B cell (primary cell): ENCODE data around the gene OR51L1. TPM values are rescaled to one million over a fixed set of nuclear protein-coding genes. Genes with fewer than 3 reads are reported as not detected.

Source experiments
- ATAC-seq: fragments of 200-7000 bp; cut with Tn5 transposase; one replicate; pipeline ENCODE4 v1.10.0; 2021; ENCODE audit warnings: low read depth, mild to moderate bottlenecking, moderate number of reproducible peaks, moderate library complexity
- CTCF ChIA-PET: fragments of 350-600 bp; sonication (Branson Sonifier 250); formaldehyde crosslinking; loops from one replicate; lab custom pipeline; 2021; ENCODE audit warnings: antibody characterized with exemption, inconsistent platforms; lab: Charles Lee
- POLR2A ChIA-PET: fragments of 350-600 bp; sonication (Branson Sonifier 250); formaldehyde crosslinking; loops from one replicate; lab custom pipeline; 2021; ENCODE audit warnings: antibody characterized with exemption; lab: Charles Lee
- DNase-seq: peaks from one replicate; pipeline ENCODE4 v3.0.0; 2013
- H2AFZ ChIP-seq: 2 replicates; pipeline ENCODE4 v1.6.1; 2012; ENCODE audit warnings: mild to moderate bottlenecking, low read depth, low read length; ENCODE audit not compliant: insufficient read depth, poor library complexity, severe bottlenecking
- H3K27ac ChIP-seq, 2 donors: 1 replicate in 1 of 2; 2 replicates in 1 of 2; pipeline ENCODE4 v1.5.1; 2012 to 2013; ENCODE audit warnings: low read length in 2 of 2, mild to moderate bottlenecking in 2 of 2, moderate library complexity in 1 of 2
- H3K27me3 ChIP-seq, 4 experiments: fragments of 200-600 bp in 1 of 4; sonication (generic) in 1 of 4; replicated peaks in 1 of 4; 1 replicate in 2 of 4; 2 replicates in 2 of 4; pipeline versions ENCODE4 v1.6.1 to v1.7.0; 2013 to 2016; ENCODE audit warnings: low read length in 3 of 4, mild to moderate bottlenecking in 2 of 4, mixed read lengths in 1 of 4, moderate library complexity in 1 of 4; ENCODE audit not compliant: insufficient read depth in 4 of 4, control insufficient read depth in 3 of 4; ENCODE audit errors: control extremely low read depth in 1 of 4
- H3K36me3 ChIP-seq, 2 experiments: replicated peaks in 1 of 2; 1 replicate in 1 of 2; 2 replicates in 1 of 2; pipeline versions ENCODE4 v1.6.1 to v1.7.1; 2013; ENCODE audit warnings: low read length in 1 of 2; ENCODE audit not compliant: insufficient read depth in 2 of 2, control insufficient read depth in 1 of 2; ENCODE audit errors: control extremely low read depth in 1 of 2, extremely low read depth in 1 of 2
- H3K4me1 ChIP-seq, 2 donors: fragments of 200-600 bp in 1 of 2; sonication (generic) in 1 of 2; 1 replicate in 1 of 2; 2 replicates in 1 of 2; pipeline versions ENCODE4 v1.5.1 to v1.6.1; 2013 to 2017; ENCODE audit warnings: low read length in 2 of 2; ENCODE audit not compliant: control insufficient read depth in 2 of 2, insufficient read depth in 2 of 2
- H3K4me2 ChIP-seq: replicated peaks from 2 replicates; pipeline ENCODE3; 2012; ENCODE audit warnings: mild to moderate bottlenecking, low read depth, low read length; ENCODE audit not compliant: poor library complexity, severe bottlenecking
- H3K4me3 ChIP-seq, 5 experiments: fragments of 200-600 bp in 1 of 5; sonication (generic) in 1 of 5; 1 replicate in 3 of 5; 2 replicates in 2 of 5; pipeline versions ENCODE4 v1.5.1 to v1.7.0; 2011 to 2016; ENCODE audit warnings: low read length in 4 of 5, mild to moderate bottlenecking in 4 of 5, low read depth in 2 of 5, control low read depth in 1 of 5, moderate library complexity in 1 of 5; ENCODE audit not compliant: insufficient read depth in 1 of 5; ENCODE audit errors: control extremely low read depth in 1 of 5, extremely low read depth in 1 of 5
- H3K79me2 ChIP-seq: fragments of 200-600 bp; sonication (generic); one replicate; pipeline ENCODE4 v1.6.0; 2016; ENCODE audit warnings: low read length; ENCODE audit not compliant: control insufficient read depth, insufficient read depth
- H3K9ac ChIP-seq: fragments of 200-600 bp; sonication (generic); 2 replicates; pipeline ENCODE4 v1.6.1; 2017; ENCODE audit warnings: mild to moderate bottlenecking, low read length, moderate library complexity
- H3K9me3 ChIP-seq, 3 donors: one replicate each; pipeline versions ENCODE4 v1.6.1 to v1.7.1; 2013; ENCODE audit warnings: low read length in 2 of 3; ENCODE audit not compliant: control insufficient read depth in 2 of 3, insufficient read depth in 1 of 3; ENCODE audit errors: control extremely low read depth in 1 of 3
- H4K20me1 ChIP-seq: 2 replicates; pipeline ENCODE4 v1.6.0; 2012; ENCODE audit warnings: mild to moderate bottlenecking, low read length; ENCODE audit not compliant: insufficient read depth, control insufficient read depth, poor library complexity, severe bottlenecking
- H3K27ac Mint-ChIP-seq: one replicate; pipeline ENCODE4 v1.8.0; 2021; ENCODE audit warnings: mixed read lengths
- H3K27me3 Mint-ChIP-seq: one replicate; pipeline ENCODE4 v1.8.0; 2021; ENCODE audit warnings: mixed read lengths
- H3K4me1 Mint-ChIP-seq: one replicate; pipeline ENCODE4 v1.8.0; 2021; ENCODE audit warnings: mixed read lengths
- H3K4me3 Mint-ChIP-seq: one replicate; pipeline ENCODE4 v1.8.0; 2021; ENCODE audit warnings: mixed read lengths
- H3K9me3 Mint-ChIP-seq: one replicate; pipeline ENCODE4 v1.8.0; 2022; ENCODE audit warnings: mixed read lengths; ENCODE audit not compliant: insufficient read depth
- CTCF ChIP-seq: fragments of 200-600 bp; IDR thresholded peaks from one replicate; pipeline ENCODE4 v1.8.0; 2022; ENCODE audit warnings: antibody characterized with exemption, mild to moderate bottlenecking
- EZH2 ChIP-seq: IDR thresholded peaks from 2 replicates; pipeline ENCODE4 v1.6.1; 2012; ENCODE audit warnings: borderline replicate concordance, low read depth, mild to moderate bottlenecking, moderate library complexity, low read length; ENCODE audit not compliant: insufficient read depth, poor library complexity, severe bottlenecking
- WGBS: methylation state at CpG from one replicate; pipeline ENCODE4 v1.1.5; 2013; ENCODE audit warnings: missing lambda C conversion rate; ENCODE audit not compliant: insufficient coverage; 5-methylcytosine and 5-hydroxymethylcytosine counted together
- intact Hi-C: fragments of 100-400 bp; cut with micrococcal nuclease; formaldehyde crosslinking; loops from one replicate; pipeline ENCODE4 v1.10.0; 2022
- polyA plus RNA-seq: library from polyadenylated mRNA; depleted of rRNA; stranded (reverse); fragments of >200 nt; gene quantifications from 2 replicates; pipeline ENCODE4 v1.2.3, GENCODE V29; 2012
- total RNA-seq, 2 donors: library from RNA; stranded (reverse); fragments of 120-200 nt in 1 of 2; gene quantifications; 1 replicate in 1 of 2; 2 replicates in 1 of 2; pipeline versions ENCODE4 v1.2.3 to v1.2.4, GENCODE V29; 2013 to 2022

The OR51L1 gene
- total and polyA plus RNA-seq, 2 donors (not counting 1 experiment from before 2014, with no cell fraction given): not detected

GRCh38 chr11:5043380-5043779, 48.7 kb downstream of the OR51L1 start:
- no peaks in the 10 kb centered on the region for H3K36me3 ChIP-seq
- no peaks in the 10 kb centered on the region for H3K9me3 ChIP-seq
- no peaks in the 10 kb centered on the region for H3K27me3 ChIP-seq
- H3K4me1 Mint-ChIP-seq: no peaks in the 10 kb centered on the region
- no peak overlapping the region for H3K27ac Mint-ChIP-seq
- H3K27me3 Mint-ChIP-seq: no peaks in the 10 kb centered on the region
- H3K27ac ChIP-seq: no peak overlapping the region
- ATAC-seq (no peak), DNase-seq (no peak)
- H3K4me1 ChIP-seq: no peaks in the 10 kb centered on the region
- H2AFZ ChIP-seq: no peak overlapping the region
- H3K9ac ChIP-seq: no peak overlapping the region
- intact Hi-C loops: no loop called here
- no peak overlapping the region for H3K4me3 ChIP-seq
- ChIA-PET CTCF (no interaction called here), POLR2A (no interaction called here)
- H3K9me3 Mint-ChIP-seq: no peaks in the 10 kb centered on the region
- H4K20me1 ChIP-seq: no peaks in the 10 kb centered on the region
- TF ChIP-seq CTCF (no peak), EZH2 (no peak)
- no peak overlapping the region for H3K4me2 ChIP-seq
- H3K4me3 Mint-ChIP-seq: no peak overlapping the region
- H3K79me2 ChIP-seq: no peaks in the 10 kb centered on the region
- no CpG with 5 or more reads among the region's 2 CpGs for WGBS

GRCh38 chr11:5046226-5046625, 51.6 kb downstream of the OR51L1 start, which contains the start of gene OR52J3:
Gene OR52J3, plus strand, starts transcription at chr11:5046526. Its CDS starts 0 bp downstream, at chr11:5046526.
- TF ChIP-seq CTCF: no peak
- TF ChIP-seq EZH2: no peak
- intact Hi-C loops: no loop called here
- H3K9me3 ChIP-seq: peaks cover 0 to 1% (median 0%) of the 10 kb centered on the region in 3 donors
- DNase-seq (no peak), ATAC-seq (no peak)
- ChIA-PET CTCF (no interaction called here), POLR2A (no interaction called here)
- Mint-ChIP-seq H3K27ac (no peak within 1 kb of the TSS), H3K27me3 (no peaks in the 10 kb centered on the region), H3K9me3 (no peaks in the 10 kb centered on the region), H3K4me1 (no peaks in the 10 kb centered on the region), H3K4me3 (no peak within 1 kb of the TSS)
- H3K27ac ChIP-seq: no peak within 1 kb of the TSS
- H3K9ac ChIP-seq: no peak within 1 kb of the TSS
- H4K20me1 ChIP-seq: no peaks in the 10 kb centered on the region
- no peaks in the 10 kb centered on the region for H3K4me1 ChIP-seq
- 90% methylated on average over 1 of the region's 1 CpG for WGBS
- no peaks in the 10 kb centered on the region for H3K79me2 ChIP-seq
- no peaks in the 10 kb centered on the region for H3K36me3 ChIP-seq
- no peaks in the 10 kb centered on the region for H3K27me3 ChIP-seq
- no peak within 1 kb of the TSS for H2AFZ ChIP-seq
- no peak within 1 kb of the TSS for H3K4me3 ChIP-seq
- H3K4me2 ChIP-seq: no peak within 1 kb of the TSS
